MM.1S (cell line): ENCODE data around the gene GDF2.

ENCODE experiments used
- CTCF ChIP-seq: fragments of 300-600 bp; sonication (generic); IDR thresholded peaks from 2 replicates; pipeline ENCODE4 v1.5.1; 2016; ENCODE audit warnings: antibody characterized with exemption, low read length, mixed read lengths
- EZH2 ChIP-seq: fragments of 300-600 bp; sonication (generic); optimal IDR thresholded peaks from 2 replicates; pipeline ENCODE3; 2017; ENCODE audit warnings: low read depth, mild to moderate bottlenecking, antibody characterized with exemption, low read length, mixed read lengths
- EZH2phosphoT487 ChIP-seq: fragments of 300-600 bp; sonication (generic); IDR thresholded peaks from 2 replicates; pipeline ENCODE4 v1.6.1; 2018; ENCODE audit warnings: antibody characterized with exemption, low read length

- no peak for TF ChIP-seq CTCF
- no peak for TF ChIP-seq EZH2phosphoT487
- no peak for TF ChIP-seq EZH2
Observed at GRCh38 chr10:47276576-47277351, 45.5 kb upstream of the GDF2 start.
